Loucy (cell line): Measurements from ENCODE around the gene FBRS.

ENCODE experiments used
- EZH2phosphoT487 ChIP-seq: fragments of 200-600 bp; IDR thresholded peaks from 2 replicates; pipeline ENCODE4 v1.6.1; 2018; ENCODE audit warnings: antibody characterized with exemption, mild to moderate bottlenecking, moderate library complexity, borderline replicate concordance
- TF ChIP-seq, protein P1 (sequence below): fragments of 200-600 bp; sonication (generic); conservative IDR thresholded peaks from 2 replicates; pipeline ENCODE4 v1.5.1; 2014; ENCODE audit warnings: mild to moderate bottlenecking, antibody characterized with exemption, low read length

DNA sequence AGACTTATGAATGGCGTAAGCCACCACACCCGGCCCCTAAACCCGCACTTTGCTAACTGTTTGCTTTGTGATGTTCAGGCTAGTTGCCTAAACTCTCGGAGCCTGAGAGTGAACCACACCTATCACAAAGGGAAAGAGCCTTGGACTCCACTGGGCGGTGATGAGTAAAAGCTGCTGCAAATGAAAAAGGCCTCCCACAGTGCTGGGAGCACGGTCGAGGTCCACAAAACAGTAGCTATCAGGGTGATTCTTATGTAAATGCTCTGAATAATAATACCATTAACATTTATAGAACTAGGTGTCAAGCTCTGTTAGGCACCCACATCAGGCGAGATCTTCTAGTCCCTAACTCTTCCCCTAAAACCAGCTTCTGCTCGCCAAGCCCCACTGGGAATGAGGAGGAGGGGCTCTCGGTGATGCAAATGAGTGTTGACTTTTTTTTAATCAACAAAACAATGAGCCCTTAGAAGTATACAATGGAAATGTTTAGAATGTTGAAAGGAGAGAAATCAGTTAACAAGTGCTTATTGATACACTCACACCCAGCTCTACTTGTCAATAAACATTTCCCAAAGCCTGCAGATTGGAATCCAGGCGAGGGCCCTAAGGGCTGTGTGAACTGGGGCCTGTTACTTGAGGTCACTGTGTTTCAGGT lies 19.8 kb downstream of the FBRS start:
- TF ChIP-seq, protein P1, sequence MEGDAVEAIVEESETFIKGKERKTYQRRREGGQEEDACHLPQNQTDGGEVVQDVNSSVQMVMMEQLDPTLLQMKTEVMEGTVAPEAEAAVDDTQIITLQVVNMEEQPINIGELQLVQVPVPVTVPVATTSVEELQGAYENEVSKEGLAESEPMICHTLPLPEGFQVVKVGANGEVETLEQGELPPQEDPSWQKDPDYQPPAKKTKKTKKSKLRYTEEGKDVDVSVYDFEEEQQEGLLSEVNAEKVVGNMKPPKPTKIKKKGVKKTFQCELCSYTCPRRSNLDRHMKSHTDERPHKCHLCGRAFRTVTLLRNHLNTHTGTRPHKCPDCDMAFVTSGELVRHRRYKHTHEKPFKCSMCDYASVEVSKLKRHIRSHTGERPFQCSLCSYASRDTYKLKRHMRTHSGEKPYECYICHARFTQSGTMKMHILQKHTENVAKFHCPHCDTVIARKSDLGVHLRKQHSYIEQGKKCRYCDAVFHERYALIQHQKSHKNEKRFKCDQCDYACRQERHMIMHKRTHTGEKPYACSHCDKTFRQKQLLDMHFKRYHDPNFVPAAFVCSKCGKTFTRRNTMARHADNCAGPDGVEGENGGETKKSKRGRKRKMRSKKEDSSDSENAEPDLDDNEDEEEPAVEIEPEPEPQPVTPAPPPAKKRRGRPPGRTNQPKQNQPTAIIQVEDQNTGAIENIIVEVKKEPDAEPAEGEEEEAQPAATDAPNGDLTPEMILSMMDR, result no peak
- TF ChIP-seq EZH2phosphoT487, result no peak
